ENCODE results near the gene TRPM4.

DNA sequence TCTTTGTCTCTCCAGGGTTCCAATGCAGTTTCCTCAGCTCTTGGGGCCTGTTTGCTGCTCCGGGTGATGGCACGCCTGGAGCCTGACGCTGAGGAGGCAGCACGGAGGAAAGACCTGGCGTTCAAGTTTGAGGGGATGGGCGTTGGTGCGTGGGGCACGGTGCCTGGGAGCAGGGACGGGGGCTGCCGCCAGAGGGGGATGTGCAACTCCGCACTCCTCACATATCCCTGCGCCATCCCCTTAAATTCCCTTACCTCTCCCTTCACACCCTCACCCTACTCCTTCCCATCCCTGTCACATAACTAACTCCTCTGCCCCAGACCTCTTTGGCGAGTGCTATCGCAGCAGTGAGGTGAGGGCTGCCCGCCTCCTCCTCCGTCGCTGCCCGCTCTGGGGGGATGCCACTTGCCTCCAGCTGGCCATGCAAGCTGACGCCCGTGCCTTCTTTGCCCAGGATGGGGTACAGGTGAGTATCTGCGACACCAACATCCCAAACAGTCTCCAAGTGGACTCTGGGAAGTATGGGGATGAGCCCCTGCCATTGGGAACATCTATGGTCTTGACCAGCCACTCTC lies 31.1 kb downstream of the TRPM4 start:
- TF ChIP-seq, protein P1, sequence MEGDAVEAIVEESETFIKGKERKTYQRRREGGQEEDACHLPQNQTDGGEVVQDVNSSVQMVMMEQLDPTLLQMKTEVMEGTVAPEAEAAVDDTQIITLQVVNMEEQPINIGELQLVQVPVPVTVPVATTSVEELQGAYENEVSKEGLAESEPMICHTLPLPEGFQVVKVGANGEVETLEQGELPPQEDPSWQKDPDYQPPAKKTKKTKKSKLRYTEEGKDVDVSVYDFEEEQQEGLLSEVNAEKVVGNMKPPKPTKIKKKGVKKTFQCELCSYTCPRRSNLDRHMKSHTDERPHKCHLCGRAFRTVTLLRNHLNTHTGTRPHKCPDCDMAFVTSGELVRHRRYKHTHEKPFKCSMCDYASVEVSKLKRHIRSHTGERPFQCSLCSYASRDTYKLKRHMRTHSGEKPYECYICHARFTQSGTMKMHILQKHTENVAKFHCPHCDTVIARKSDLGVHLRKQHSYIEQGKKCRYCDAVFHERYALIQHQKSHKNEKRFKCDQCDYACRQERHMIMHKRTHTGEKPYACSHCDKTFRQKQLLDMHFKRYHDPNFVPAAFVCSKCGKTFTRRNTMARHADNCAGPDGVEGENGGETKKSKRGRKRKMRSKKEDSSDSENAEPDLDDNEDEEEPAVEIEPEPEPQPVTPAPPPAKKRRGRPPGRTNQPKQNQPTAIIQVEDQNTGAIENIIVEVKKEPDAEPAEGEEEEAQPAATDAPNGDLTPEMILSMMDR (IDR thresholded peaks at IDR 0.05): no peak
- TF ChIP-seq EZH2 (IDR thresholded peaks at IDR 0.05): no peak
